Parathyroid adenoma (tissue), 2 donors: ENCODE results near the gene ULBP1.

Experiments
- H2AFZ ChIP-seq: fragments of 300-600 bp; sonication (generic); one replicate; pipeline ENCODE4 v1.7.0; 2017; ENCODE audit warnings: antibody characterized with exemption, mild to moderate bottlenecking
- H3K27ac ChIP-seq: fragments of 300-600 bp; sonication (generic); one replicate; pipeline ENCODE4 v1.7.0; 2017
- H3K27me3 ChIP-seq: fragments of 300-600 bp; sonication (generic); one replicate; pipeline ENCODE4 v1.7.0; 2017; ENCODE audit warnings: low read length; ENCODE audit not compliant: control insufficient read depth, insufficient read depth
- H3K36me3 ChIP-seq: fragments of 300-600 bp; sonication (generic); one replicate; pipeline ENCODE4 v1.7.0; 2017; ENCODE audit warnings: low read length; ENCODE audit not compliant: control insufficient read depth, insufficient read depth
- H3K4me1 ChIP-seq: fragments of 300-600 bp; sonication (generic); one replicate; pipeline ENCODE4 v1.7.0; 2017; ENCODE audit warnings: control low read depth
- H3K4me2 ChIP-seq: fragments of 300-600 bp; sonication (generic); one replicate; pipeline ENCODE4 v1.7.0; 2017; ENCODE audit warnings: low read length
- H3K4me3 ChIP-seq: fragments of 300-600 bp; sonication (generic); one replicate; pipeline ENCODE4 v1.7.0; 2017; ENCODE audit warnings: low read depth, low read length
- H3K79me2 ChIP-seq: fragments of 300-600 bp; sonication (generic); one replicate; pipeline ENCODE4 v1.7.0; 2017; ENCODE audit warnings: control low read depth
- H3K9ac ChIP-seq: fragments of 300-600 bp; sonication (generic); one replicate; pipeline ENCODE4 v1.7.0; 2017; ENCODE audit warnings: mild to moderate bottlenecking
- H3K9me3 ChIP-seq: fragments of 300-600 bp; sonication (generic); one replicate; pipeline ENCODE4 v1.7.0; 2017; ENCODE audit warnings: low read length; ENCODE audit not compliant: control insufficient read depth
- TF ChIP-seq, protein P1 (sequence below): fragments of 300-600 bp; sonication (generic); IDR thresholded peaks from one replicate; pipeline ENCODE4 v1.7.0; 2017; ENCODE audit warnings: antibody characterized with exemption, mild to moderate bottlenecking
- donor health status: primary hyperparathyroidism.

Gene ULBP1

DNA sequence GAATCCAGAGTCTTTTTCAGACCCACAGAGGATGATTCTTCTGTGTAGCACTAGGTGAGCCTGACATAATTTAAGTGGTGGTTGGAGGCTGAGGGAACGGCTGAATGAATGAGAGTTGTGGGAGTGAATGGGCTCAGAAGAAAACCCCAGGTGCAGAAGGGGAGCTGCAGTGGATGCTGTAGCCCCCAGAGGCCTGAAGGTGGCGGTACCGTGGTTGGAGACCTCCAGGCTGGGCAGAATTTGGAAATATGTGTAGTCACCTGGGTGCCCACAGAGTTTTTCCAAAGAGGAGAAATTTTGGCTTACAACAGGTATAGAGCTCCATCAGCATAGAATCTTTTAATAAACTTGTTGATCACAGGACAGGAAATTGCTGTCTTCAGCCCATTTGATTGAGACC is 34.3 kb upstream of the ULBP1 start:
- TF ChIP-seq, protein P1, sequence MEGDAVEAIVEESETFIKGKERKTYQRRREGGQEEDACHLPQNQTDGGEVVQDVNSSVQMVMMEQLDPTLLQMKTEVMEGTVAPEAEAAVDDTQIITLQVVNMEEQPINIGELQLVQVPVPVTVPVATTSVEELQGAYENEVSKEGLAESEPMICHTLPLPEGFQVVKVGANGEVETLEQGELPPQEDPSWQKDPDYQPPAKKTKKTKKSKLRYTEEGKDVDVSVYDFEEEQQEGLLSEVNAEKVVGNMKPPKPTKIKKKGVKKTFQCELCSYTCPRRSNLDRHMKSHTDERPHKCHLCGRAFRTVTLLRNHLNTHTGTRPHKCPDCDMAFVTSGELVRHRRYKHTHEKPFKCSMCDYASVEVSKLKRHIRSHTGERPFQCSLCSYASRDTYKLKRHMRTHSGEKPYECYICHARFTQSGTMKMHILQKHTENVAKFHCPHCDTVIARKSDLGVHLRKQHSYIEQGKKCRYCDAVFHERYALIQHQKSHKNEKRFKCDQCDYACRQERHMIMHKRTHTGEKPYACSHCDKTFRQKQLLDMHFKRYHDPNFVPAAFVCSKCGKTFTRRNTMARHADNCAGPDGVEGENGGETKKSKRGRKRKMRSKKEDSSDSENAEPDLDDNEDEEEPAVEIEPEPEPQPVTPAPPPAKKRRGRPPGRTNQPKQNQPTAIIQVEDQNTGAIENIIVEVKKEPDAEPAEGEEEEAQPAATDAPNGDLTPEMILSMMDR = no peak
- Histone ChIP-seq H3K79me2 (no peaks in the 10 kb centered on the region), H3K4me1 (no peaks in the 10 kb centered on the region), H3K4me3 (no peak overlapping the region), H3K9me3 (no peaks in the 10 kb centered on the region), H3K36me3 (no peaks in the 10 kb centered on the region), H2AFZ (no peak overlapping the region), H3K4me2 (no peak overlapping the region), H3K9ac (no peak overlapping the region), H3K27me3 (peaks cover 5% of the 10 kb centered on the region), H3K27ac (no peak overlapping the region)

DNA sequence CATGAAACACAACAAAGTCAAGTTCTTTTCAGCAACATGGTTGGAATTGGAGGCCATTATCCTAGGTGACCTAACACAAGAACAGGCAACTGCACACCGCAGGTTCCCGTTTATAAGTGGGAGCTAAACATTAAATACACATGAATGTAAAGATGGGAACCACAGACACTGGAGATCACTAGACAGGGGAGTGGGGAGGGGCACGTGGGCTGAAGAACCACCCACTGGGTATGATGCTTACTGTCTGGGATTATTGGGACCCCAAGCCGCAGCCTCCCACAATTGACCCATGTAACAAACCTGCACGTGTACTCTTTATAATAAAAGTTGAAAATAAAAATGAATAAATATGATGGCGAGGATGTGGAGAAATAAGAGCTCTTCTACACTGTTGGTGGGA is 32.2 kb upstream of the ULBP1 start:
- Histone ChIP-seq H3K4me2 (no peak overlapping the region), H3K27me3 (peaks cover 5% of the 10 kb centered on the region), H3K4me3 (no peak overlapping the region), H2AFZ (no peak overlapping the region), H3K36me3 (no peaks in the 10 kb centered on the region), H3K27ac (no peak overlapping the region), H3K4me1 (no peaks in the 10 kb centered on the region), H3K79me2 (no peaks in the 10 kb centered on the region), H3K9me3 (no peaks in the 10 kb centered on the region), H3K9ac (no peak overlapping the region)
- TF ChIP-seq, protein P1 = no peak

DNA sequence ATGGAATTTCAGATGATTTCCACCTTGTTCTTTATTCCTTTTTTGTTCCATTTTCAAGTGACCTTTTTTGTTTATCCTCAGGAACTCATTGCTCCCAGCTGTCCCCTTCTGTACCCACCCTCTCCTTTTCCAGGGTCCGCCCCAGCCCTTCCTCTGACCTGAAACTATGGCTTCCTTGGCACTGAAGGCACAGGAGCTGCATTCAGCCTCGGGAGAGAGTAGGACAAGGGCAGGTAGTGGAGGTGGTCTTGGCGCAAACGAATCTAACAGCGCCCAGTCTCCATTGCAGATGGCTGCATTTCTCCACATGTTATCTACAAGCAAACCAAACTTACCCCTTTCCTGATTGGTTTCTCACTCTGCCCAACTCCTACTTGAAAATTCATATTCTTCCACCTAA is 30.7 kb upstream of the ULBP1 start:
- TF ChIP-seq, protein P1 = no peak
- H2AFZ ChIP-seq = no peak overlapping the region
- no peak overlapping the region for H3K27ac ChIP-seq
- no peak overlapping the region for H3K4me2 ChIP-seq
- no peak overlapping the region for H3K4me3 ChIP-seq
- H3K79me2 ChIP-seq = no peaks in the 10 kb centered on the region
- no peaks in the 10 kb centered on the region for H3K4me1 ChIP-seq
- peaks cover 5% of the 10 kb centered on the region for H3K27me3 ChIP-seq
- H3K36me3 ChIP-seq = no peaks in the 10 kb centered on the region
- no peak overlapping the region for H3K9ac ChIP-seq
- H3K9me3 ChIP-seq = no peaks in the 10 kb centered on the region

DNA sequence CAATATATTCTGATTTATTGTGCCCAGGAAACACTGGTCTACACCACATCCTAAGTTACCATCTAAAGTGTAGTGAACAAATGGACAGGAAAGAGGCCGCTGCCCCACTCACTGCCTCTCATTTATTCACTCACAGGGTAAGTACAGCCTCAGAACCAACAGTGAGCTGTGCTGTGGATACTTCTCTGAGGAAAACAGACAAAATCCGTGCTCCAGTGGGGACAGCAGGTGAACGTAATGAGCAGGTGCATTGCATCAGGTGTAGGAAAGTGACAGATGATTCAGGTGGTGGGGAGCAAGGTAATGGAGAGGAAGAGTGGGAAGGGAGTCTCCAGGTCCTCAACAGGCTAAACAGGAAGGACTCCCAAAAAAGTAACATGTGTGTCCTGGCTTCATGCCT is 30.3 kb upstream of the ULBP1 start:
- Histone ChIP-seq H3K27ac (no peak overlapping the region), H3K9ac (no peak overlapping the region), H3K9me3 (no peaks in the 10 kb centered on the region), H3K4me1 (no peaks in the 10 kb centered on the region), H3K4me2 (no peak overlapping the region), H2AFZ (no peak overlapping the region), H3K27me3 (peaks cover 5% of the 10 kb centered on the region), H3K79me2 (no peaks in the 10 kb centered on the region), H3K4me3 (no peak overlapping the region), H3K36me3 (no peaks in the 10 kb centered on the region)
- TF ChIP-seq, protein P1 = no peak

DNA sequence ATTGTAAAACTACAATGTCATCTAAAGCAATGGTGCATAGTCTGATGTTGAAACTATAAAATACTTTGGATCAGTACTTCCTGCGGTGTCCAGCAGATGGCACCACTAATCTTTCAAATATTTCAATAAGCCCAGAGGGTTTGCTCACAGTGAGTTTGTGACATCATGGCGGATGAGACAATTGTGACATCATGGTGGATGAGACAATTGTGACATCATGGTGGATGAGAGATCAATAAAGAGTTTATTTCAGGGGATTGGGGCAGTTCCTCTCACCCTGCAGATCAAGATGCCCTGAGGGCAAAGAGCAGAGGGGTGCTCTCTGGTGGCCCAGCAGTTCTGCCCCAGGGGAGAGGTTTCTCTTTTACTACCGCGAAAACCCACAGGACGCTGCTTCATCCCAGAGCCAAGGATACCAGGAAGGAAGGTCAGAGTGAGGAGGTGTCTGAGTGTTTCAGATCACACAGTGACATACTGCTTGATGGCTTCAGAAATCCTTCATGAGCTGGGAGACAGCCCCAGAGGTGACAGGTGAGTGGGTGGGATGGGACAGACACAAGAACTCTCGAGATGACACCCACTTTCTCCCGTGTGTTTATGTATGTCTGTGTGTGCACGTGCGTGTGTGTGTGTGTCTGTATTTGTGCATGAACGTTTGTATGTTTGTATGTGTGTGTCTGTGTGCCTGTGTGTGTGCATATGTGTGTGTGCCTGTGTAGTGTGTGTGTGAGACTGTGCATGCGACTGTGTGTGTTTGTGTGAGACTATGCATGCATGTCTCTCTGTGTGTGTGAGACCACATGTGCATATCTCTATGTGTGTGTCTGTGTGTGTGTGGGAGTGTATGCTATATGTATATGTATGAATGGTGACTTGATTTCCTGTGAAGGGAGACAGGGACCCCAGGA is 29.2 kb upstream of the ULBP1 start:
- Histone ChIP-seq H3K36me3 (no peaks in the 10 kb centered on the region), H3K4me2 (no peak overlapping the region), H3K4me1 (no peaks in the 10 kb centered on the region), H3K27me3 (peaks cover under 1% of the 10 kb centered on the region), H3K79me2 (no peaks in the 10 kb centered on the region), H2AFZ (no peak overlapping the region), H3K27ac (no peak overlapping the region), H3K9me3 (no peaks in the 10 kb centered on the region), H3K4me3 (no peak overlapping the region), H3K9ac (no peak overlapping the region)
- TF ChIP-seq, protein P1 = peak; percentile 90
